ENCODE data around the gene ARHGAP21.
"Not testable (repeated sequence)": the region's sequence is repeated elsewhere in the genome, so short reads cannot be mapped to it uniquely, and the experiment has no call there.

The ARHGAP21 gene

DNA sequence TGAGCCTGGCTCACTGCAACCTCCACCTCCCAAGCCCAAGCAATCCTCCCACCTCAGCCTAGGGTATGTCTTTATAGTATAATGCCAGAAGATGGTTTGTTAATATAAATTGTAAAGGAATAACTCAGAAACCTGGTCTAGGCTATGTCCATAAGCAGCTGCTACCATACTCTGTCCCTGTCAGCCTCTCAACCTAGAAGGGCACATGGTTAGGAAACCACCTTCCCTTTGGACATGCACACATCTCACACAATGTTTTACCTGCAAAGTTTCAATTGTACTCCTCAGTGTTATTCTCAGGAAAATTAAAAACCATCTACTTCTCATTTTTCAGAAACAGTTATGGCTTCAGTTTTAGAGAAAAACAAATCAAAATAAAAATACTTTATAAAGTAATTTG is 40.1 kb downstream of the ARHGAP21 start:
- DNase-seq (ENCODE audit: low spot score), result no peak

DNA sequence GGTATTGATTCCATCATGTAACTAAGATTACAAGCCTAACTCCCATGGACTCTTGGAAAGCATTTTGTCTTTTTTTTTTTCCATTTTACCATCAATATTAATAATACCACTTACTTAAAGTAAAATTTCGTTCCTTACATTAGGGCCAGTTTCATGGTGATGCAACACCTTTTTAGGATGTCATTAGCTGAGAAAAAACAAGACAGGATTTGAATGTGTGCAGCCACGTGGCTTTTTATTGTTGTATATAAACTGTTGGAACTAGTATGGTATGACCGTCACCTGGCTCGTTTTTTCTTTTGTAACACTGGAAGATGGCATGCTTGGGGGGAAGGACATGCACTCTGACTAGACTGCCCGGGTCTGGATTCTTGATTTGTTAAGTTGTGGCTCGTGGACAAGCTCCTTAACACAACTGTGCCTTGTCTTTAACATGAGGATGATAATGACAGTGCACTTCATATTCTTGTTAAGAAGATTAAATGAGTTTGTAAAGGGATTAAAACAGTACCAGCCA is 42.1 kb downstream of the ARHGAP21 start:
- no peak for DNase-seq (ENCODE audit: low spot score)

DNA sequence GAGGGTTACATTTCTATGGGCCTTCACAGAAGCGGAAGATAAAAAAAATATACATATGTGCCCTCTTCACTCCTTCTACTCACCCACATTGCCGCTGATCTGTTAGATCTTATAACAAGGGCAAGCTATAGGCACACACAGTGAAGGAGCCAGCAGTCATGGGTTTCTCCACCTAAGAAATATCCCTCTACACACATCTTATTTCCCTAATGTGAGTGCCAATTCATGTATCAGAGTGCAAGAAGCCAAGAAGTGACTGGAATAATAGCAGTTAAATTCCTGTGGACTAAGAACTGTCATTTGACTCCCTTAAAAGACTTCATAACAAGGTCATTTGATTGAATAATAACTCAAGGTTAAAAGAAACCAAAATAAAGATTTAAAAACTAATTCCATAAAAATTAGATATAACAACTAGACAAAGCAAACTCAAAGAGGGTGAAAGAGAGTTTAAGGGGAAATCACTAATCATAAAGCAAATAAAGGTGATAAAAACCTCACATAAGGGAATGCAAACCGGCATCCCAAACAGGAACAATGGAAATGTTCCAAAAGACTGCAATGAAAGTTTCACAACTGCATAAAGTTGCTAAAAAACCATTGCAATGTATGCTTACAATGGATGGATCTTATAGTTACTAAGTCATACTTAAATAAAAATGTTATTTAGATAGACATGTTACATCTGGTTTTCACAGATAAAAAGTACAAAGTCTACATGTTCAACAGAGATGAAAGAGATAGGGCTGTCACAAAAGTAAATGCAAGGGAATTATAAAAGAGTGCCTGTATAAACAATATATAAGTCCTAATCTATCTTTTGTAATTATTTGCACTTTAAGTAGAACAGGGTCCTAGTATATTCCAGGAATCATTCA is 42.8 kb downstream of the ARHGAP21 start:
- DNase-seq (ENCODE audit: low spot score), result no peak

DNA sequence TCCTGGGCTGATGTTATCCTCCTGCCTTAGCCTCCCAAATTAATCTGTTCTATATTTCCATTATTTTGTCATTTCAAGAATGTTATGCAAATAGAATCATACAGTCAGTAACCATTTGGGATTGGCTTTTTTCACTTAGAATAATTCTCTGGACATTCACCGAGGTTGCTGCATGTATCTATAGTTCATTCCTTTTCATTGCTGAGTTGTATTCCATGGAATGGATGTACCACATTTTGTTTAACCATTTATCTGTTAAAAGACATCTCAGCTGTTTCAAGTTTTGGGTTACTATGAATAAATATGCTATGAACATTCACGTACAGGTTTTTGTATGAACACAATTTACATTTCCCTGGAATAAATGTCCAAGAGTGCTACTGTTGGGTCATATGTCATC is 44.9 kb downstream of the ARHGAP21 start:
- no peak for DNase-seq (ENCODE audit: low spot score)

DNA sequence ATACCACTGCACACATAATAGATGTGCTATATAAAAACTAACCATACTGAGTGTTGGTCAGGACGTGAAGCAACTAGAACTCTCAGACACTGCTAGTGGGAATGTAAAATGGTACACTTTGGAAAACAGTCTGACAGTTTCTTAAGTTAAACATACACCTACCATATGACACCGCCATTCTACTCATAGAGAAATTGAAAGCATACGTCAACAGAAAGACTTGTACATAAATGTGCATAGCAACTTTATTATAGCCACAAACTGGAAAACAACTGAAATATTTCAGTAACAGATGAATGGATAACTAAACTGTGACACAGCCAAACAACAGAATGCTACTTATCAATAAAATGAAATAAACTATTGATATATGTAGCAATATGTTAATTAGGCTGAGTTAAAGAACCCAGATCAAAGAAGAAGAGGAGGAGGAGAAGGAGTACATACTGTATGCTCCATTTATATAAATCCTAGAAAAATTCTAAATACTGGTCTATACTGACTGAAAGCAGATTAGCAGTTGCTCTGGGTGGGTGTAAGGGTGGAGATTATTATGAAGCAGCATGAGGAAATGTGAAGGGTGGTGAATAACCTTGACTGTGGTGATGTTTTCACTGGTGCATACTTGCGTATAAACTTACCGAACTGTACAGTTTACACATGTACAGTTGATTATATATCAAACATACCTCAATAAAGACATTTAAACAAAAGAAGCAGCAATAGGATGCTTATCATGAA is 48.6 kb downstream of the ARHGAP21 start:
- no peak for DNase-seq (ENCODE audit: low spot score)

DNA sequence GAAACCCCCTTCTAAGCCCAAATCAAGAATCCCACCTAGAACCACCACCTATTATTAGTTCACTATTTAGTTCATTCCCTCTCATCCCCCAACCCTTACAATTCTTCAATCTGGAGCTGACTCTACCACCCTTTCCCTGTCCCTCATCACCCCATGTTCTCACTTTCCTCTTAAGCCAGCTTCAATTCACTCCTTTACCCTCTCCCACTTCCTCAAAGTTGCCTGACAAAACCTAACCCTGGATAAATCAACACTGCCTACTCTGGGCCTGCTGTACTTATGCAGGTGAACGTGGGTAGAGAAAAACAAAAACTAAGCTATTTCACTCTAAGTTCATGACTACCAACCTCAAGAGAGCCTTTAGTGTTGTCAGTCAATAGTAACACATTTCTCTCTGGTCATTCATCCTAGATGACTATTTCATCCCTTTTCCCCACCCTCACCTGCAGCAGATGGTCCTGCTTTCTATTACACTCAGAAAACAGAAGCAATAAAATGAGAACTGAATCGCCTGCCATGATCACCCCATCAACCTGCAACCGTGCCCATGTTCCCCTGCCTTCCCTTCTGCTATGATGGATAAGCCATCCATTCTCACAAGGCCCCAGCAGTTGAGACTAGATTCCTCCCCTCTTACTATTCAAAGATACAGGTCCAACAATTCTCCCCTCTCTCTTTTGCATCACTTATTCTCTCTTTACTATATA is 52.6 kb downstream of the ARHGAP21 start:
- no peak for DNase-seq (ENCODE audit: low spot score)

DNA sequence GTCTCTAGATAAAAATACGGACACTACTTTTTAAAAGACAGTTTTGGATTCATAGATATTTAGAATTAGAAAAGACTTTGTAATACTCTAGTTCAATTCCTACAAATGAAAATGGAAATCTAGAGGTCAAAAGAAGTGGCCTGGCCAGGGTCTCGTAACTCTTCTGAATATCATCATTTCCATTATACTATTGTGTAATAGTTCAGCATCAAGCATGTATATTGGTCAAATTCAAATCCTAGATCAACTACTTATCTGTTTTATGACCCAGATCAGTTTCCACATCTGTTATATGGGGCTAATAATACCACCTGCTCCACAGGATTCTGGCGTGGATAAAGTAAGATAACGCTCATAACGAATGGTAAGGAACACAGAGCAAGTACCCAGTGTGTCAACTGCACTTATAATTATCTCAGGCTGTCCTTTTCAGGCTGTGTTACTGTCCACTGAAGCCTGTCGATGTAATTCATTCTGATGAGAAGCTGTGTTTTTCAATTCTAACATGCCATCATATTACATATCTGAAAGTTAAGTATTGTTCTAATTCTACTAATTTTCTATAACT is 54.3 kb downstream of the ARHGAP21 start:
- DNase-seq (ENCODE audit: low spot score), result no peak

DNA sequence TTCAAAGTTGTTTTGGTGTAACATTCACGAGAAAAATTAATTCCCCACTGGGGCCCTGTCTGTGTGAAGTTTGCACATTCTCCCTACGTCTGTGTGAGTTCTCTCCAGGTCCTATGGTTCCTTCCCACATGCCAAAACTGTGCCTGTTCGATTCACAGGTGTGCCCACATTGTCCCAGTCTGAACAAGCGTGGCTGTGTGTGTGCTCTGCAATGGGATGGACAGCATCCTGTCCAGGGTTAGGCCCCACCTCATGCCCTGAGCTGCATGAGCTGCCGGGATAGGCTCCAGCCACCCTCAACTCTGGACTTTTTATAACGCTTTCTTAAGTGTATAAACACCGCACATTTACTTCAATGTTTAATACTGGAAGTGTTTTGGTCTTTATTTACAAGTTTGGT is 55.4 kb downstream of the ARHGAP21 start:
- DNase-seq (ENCODE audit: low spot score), result no peak

DNA sequence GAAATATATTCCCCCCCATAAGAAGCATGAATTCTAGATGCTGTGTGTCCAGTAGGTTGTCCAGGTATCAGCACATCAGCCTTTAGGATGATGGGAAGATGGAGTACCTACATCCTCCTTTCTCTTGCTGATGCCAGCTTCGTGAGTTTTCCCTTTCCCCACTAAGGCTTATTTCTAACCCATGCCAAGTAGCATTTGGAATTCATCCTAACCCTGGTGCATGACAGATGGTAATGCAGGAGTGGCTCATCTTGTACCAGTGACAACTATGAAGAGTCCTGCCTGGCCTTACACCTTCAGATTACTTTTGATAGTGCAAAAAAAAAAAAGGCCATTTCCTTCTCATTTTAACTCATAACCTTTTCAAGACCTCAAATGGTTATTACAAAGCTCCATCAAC is 58.7 kb downstream of the ARHGAP21 start:
- DNase-seq (ENCODE audit: low spot score), result no peak

DNA sequence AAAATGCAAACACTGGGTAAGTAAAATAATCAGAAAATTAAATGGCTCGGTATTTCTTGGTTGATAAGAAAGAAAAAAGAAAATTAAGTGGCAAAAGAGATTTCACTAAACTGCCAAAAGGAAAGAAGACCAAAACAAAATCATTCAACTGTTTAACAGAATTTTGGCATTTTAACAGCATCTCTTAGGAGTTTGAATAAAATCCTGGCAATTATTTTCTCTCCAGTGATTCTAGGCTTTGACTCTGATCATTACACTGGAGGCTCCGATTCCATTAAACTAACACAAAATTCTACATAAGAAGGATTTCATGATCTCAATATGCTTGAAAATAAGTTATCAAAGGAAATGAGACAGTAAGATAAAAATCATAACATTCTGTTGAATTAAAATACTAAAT is 62.3 kb downstream of the ARHGAP21 start:
- DNase-seq (ENCODE audit: low spot score), result no peak

DNA sequence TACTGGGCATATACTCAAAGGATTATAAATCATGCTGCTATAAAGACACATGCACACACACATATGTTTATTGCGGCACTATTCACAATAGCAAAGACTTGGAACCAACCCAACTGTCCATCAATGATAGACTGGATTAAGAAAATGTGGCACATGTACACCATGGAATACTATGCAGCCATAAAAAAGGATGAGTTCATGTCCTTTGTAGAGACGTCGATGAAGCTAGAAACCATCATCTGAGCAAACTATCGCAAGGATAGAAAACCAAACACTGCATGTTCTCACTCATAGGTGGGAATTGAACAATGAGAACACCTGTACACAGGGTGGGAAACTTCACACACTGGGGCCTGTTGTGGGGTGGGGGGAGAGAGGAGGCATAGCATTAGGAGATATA is 65.4 kb downstream of the ARHGAP21 start:
- not testable (repeated sequence) for DNase-seq (ENCODE audit: low spot score)

DNA sequence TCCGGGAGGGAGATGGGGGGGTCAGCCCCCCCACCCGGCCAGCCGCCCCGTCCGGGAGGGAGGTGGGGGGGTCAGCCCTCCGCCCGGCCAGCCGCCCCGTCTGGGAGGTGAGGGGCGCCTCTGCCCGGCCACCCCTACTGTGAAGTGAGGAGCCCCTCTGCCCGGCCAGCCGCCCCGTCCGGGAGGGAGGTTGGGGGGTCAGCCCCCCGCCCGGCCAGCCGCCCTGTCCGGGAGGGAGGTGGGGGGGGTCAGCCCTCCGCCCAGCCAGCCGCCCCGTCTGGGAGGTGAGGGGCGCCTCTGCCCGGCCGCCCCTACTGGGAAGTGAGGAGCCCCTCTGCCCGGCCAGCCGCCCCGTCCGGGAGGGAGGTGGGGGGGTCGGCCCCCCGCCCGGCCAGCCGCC is 67.4 kb downstream of the ARHGAP21 start:
- not testable (repeated sequence) for DNase-seq (ENCODE audit: low spot score)

DNA sequence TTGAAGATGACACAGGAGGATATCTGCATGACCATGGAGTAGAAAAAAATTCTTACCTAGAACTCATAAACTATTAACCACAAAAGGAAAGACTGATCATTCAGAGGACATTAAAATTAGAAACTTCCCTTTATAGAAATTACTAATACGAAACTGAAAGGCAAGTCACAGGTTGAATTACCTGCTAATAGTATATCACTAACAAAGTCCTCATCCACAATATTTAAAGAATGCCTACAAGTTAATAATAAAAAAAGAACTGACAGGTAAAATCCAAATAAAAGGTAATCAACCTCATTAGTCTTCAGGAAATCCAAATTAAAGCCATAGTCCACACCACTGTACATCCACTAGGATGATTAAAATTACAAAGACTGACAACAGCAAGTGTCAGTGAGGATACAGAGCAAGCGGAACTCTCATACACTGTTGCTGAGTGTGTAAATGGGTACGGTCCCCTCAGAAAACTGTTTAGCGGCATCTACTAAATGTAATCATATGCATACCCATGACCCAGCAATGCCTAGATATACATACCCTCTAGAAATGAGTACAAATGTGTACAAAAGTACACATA is 71.2 kb downstream of the ARHGAP21 start:
- DNase-seq (ENCODE audit: low spot score), result no peak

DNA sequence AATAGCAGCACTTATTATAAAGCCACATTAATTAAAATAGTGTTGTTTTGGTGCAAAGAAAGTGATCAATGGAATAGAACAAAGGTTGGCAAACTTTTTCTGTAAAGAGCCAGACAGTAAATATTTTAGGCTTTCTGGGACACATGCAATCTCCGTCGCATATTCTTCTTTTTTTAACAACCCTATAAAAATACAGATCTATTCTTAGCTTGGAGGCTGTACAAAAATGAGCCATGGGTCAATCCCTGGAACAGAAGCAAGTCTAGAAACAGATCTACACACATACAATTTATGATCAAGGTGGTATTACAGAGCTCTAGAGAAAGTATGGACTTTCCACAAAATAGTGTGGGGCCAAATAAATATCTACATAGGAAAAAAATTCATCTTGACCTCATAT is 71.8 kb downstream of the ARHGAP21 start:
- no peak for DNase-seq (ENCODE audit: low spot score)

DNA sequence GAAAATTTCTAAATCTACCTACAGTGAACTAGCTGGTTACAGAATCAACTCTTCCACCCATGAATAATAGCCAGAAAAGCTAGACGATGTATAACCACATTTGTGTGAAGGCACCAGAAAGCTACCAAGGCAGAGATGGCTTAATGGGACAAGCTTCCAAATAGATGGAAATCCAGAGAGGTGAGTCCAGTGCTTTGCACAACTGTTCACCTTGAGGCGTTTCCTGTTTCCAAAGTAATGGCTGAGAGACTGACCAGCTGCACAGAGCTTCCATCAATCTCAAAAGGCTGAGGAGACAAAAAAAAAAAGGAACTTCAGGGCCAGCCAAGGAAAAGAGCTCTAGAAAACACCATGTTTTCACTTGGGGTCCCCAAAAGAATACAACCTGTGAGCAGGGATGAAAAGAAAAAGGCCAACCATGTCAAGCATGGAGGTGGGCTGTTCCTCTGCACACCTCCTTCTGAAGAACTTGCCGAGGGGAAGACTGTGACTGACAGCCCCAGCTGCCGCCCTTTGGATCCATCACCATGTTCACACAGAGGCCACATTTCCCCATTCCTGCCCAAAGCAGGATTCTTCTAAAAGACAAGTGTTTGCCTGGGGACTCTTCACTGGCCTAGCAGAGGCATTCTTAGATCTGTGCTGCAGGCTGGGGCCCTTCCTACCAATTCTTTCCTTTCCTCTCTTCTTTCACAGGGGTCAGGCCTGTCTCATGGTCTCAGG is 72.9 kb downstream of the ARHGAP21 start:
- no peak for DNase-seq (ENCODE audit: low spot score)

DNA sequence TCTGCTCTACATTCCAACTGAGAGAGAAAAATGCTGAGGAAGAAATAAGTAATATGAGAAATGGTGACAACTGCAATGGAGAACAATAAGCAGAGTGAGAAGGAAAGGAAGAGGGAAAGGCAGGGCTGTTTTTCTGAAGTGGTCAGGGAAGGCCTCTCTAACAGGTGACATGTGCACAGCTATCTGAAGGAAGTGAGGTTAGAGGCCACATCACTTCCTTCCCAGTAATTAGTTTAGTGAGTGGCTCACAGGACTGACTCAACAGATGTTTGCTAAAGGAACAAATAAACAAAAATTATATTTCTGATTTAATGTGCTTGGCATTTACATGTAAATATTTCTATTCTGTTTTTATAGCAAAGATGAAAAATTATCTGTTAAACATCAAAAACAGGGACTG is 77.9 kb downstream of the ARHGAP21 start:
- no peak for DNase-seq (ENCODE audit: low spot score)

DNA sequence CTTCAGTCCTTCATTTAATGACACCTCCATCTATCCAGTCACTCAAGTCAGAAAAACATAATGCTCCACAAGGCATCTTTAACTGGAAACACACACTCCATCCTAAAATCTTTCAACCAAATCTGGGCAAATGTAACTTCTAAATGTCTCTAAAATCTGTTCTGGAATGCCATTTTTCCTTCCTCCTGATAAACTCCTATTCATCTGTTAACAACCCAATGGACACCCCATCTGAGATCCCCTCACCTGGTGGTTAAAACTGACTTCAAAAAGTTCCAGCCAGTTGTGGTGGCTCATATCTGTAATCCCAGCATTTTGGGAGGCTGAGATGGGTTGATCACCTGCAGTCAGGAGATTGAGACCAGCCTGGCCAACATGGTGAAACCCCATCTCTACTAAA is 78.7 kb downstream of the ARHGAP21 start:
- no peak for DNase-seq (ENCODE audit: low spot score)

DNA sequence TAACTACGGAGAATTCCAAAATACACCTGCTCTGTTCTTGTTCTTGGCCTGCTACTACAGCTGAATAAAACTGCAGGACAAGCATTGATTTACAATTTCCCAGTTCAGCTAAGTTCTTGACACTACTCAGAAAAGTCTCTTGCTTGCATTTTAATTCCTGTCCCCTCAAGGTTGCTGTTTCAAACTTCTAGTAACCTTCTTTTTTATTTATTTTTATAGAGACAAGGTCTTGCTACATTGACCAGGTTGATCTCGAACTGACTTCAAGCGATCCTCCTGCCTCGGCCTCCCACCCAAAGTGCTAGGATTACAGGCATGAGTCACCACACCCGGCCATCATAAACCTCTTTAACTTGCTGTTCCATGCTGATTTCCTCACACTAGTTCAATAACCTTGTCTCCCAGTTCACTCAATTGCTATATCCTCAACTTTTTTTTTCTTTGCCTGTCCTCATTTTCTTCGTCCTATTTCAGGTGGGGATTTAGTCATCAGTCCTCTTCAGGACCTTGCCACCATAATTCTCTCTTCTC is 79.9 kb downstream of the ARHGAP21 start:
- DNase-seq (ENCODE audit: low spot score), result no peak

DNA sequence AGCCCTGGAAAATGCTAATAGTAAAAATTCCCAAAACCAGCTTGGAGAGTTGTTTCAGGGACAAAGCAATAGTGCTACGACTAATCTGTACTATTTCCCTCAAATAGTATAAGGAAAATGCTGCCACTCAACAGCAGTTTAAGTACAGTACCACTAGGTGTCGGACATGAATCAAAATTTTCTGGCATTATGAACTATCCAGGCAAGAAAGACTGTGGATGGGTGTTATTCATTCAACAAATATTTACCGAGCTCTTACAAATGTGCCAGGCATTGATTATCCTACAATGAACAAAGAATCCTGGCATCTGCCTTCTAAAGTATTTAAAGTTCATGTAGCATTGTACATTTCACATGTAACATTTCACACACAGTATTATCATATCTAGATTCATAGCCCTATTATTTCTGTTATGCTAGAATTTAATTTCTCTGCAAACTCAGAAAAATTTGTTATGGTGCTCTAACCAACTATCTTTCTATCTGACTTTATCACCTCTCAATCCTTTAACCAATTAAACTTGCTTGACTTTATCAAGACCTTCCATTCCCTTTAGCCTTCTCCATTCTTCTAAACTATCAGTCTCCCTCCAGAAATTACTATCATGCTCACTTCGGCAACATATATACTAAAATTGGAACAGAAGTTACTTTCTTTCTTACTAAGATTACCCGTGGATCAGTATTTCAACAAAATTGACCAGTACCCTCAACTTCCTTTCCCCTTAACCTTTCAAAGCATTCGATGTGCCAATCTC is 80.6 kb downstream of the ARHGAP21 start:
- DNase-seq (ENCODE audit: low spot score), result peak; percentile 62

DNA sequence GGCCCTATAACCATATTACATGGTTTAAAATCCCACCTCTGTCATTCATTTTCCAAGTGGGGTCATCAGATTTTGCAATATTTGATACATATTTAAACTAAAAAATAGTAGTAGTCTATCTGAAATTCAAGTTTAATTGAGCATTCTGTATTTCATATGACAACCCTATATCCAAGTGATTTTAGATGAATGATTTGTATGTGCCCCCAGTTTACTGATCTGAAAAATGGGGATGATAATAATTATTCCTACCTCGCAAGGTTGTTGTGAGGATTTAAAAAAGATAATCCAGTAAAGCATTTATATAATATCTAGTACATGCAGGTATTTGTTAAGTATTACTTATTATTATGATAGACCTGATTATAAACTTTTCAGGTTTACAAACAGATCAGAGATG is 84.6 kb downstream of the ARHGAP21 start:
- DNase-seq (ENCODE audit: low spot score), result no peak
